Mucosa of stomach (tissue), 1 donor: ENCODE data around the gene RHPN2.

ENCODE experiments used
- H3K27me3 ChIP-seq: one replicate; pipeline ENCODE4 v1.7.0; 2013; ENCODE audit warnings: mild to moderate bottlenecking, low read length; ENCODE audit not compliant: control insufficient read depth, insufficient read depth
- H3K36me3 ChIP-seq: one replicate; pipeline ENCODE4 v1.7.0; 2013; ENCODE audit warnings: low read length; ENCODE audit not compliant: control insufficient read depth, insufficient read depth
- H3K4me1 ChIP-seq: one replicate; pipeline ENCODE4 v1.7.0; 2013; ENCODE audit warnings: mild to moderate bottlenecking, low read length; ENCODE audit not compliant: control insufficient read depth, insufficient read depth
- H3K4me3 ChIP-seq: one replicate; pipeline ENCODE4 v1.7.0; 2013; ENCODE audit warnings: low read length
- H3K9ac ChIP-seq: one replicate; pipeline ENCODE4 v1.7.0; 2013; ENCODE audit warnings: mild to moderate bottlenecking, low read length, moderate library complexity
- H3K9me3 ChIP-seq: one replicate; pipeline ENCODE4 v1.7.0; 2013; ENCODE audit warnings: mild to moderate bottlenecking, low read length, moderate library complexity; ENCODE audit not compliant: control insufficient read depth
- donor health status: Pancreatic carcinoma.

Gene RHPN2

GRCh38 chr19:33064792-33065550 is at the start of gene RHPN2:
TSS of gene RHPN2 (minus strand) at chr19:33064888. CDS start at chr19:33064852, 36 bp downstream.
- Histone ChIP-seq H3K9me3 (no peaks in the 10 kb centered on the region), H3K27me3 (peaks cover 3% of the 10 kb centered on the region), H3K9ac (peak within 1 kb of the TSS; percentile 89), H3K4me3 (peak within 1 kb of the TSS; percentile 86), H3K4me1 (peaks cover 10% of the 10 kb centered on the region), H3K36me3 (no peaks in the 10 kb centered on the region)

- Histone ChIP-seq H3K4me3 (no peak overlapping the region), H3K27me3 (no peaks in the 10 kb centered on the region), H3K9me3 (no peaks in the 10 kb centered on the region), H3K4me1 (no peaks in the 10 kb centered on the region), H3K9ac (no peak overlapping the region), H3K36me3 (no peaks in the 10 kb centered on the region)
These were observed 49.6 kb upstream of the RHPN2 start for GRCh38 chr19:33114312-33114711.

- H3K27me3 ChIP-seq = no peaks in the 10 kb centered on the region
- no peak overlapping the region for H3K4me3 ChIP-seq
- peaks cover 5% of the 10 kb centered on the region for H3K36me3 ChIP-seq
- no peaks in the 10 kb centered on the region for H3K9me3 ChIP-seq
- no peak overlapping the region for H3K9ac ChIP-seq
- no peaks in the 10 kb centered on the region for H3K4me1 ChIP-seq
These were observed 46.9 kb upstream of the RHPN2 start for GRCh38 chr19:33111587-33111986.

GRCh38 chr19:33110137-33110910 is 45.6 kb upstream of the RHPN2 start:
- peaks cover 5% of the 10 kb centered on the region for H3K36me3 ChIP-seq
- H3K4me3 ChIP-seq = no peak overlapping the region
- H3K9ac ChIP-seq = no peak overlapping the region
- no peaks in the 10 kb centered on the region for H3K9me3 ChIP-seq
- no peaks in the 10 kb centered on the region for H3K27me3 ChIP-seq
- no peaks in the 10 kb centered on the region for H3K4me1 ChIP-seq

- Histone ChIP-seq H3K4me1 (no peaks in the 10 kb centered on the region), H3K36me3 (peaks cover 5% of the 10 kb centered on the region), H3K27me3 (no peaks in the 10 kb centered on the region), H3K9ac (no peak overlapping the region), H3K4me3 (no peak overlapping the region), H3K9me3 (no peaks in the 10 kb centered on the region)
These were observed 43.5 kb upstream of the RHPN2 start for GRCh38 chr19:33108161-33108560.

- Histone ChIP-seq H3K9ac (no peak overlapping the region), H3K36me3 (peaks cover 8% of the 10 kb centered on the region), H3K9me3 (no peaks in the 10 kb centered on the region), H3K4me1 (peaks cover 16% of the 10 kb centered on the region), H3K4me3 (no peak overlapping the region), H3K27me3 (no peaks in the 10 kb centered on the region)
These were observed 38.2 kb upstream of the RHPN2 start for GRCh38 chr19:33102893-33103292.

- no peak overlapping the region for H3K4me3 ChIP-seq
- H3K36me3 ChIP-seq = peaks cover 14% of the 10 kb centered on the region
These were observed 36.4 kb upstream of the RHPN2 start for GRCh38 chr19:33100894-33101644.

GRCh38 chr19:33098055-33098534 is 33.4 kb upstream of the RHPN2 start:
- peaks cover 20% of the 10 kb centered on the region for H3K36me3 ChIP-seq
- no peaks in the 10 kb centered on the region for H3K9me3 ChIP-seq
- no peak overlapping the region for H3K9ac ChIP-seq
- H3K4me3 ChIP-seq = no peak overlapping the region
- H3K27me3 ChIP-seq = no peaks in the 10 kb centered on the region
- H3K4me1 ChIP-seq = peaks cover 19% of the 10 kb centered on the region

More at GRCh38 chr19:33100894-33101644, 36.4 kb upstream of the RHPN2 start:
- Histone ChIP-seq H3K27me3 (no peaks in the 10 kb centered on the region), H3K9me3 (no peaks in the 10 kb centered on the region), H3K4me1 (peaks cover 19% of the 10 kb centered on the region), H3K9ac (no peak overlapping the region)

- Histone ChIP-seq H3K9me3 (no peaks in the 10 kb centered on the region), H3K4me3 (no peak overlapping the region), H3K4me1 (peaks cover 17% of the 10 kb centered on the region), H3K9ac (no peak overlapping the region), H3K36me3 (peaks cover 20% of the 10 kb centered on the region), H3K27me3 (no peaks in the 10 kb centered on the region)
These were observed 31.3 kb upstream of the RHPN2 start for GRCh38 chr19:33096005-33096404.

- Histone ChIP-seq H3K27me3 (no peaks in the 10 kb centered on the region), H3K9ac (no peak overlapping the region), H3K36me3 (peaks cover 24% of the 10 kb centered on the region)
These were observed 29.9 kb upstream of the RHPN2 start for GRCh38 chr19:33094436-33095067.

GRCh38 chr19:33093420-33094210 is 28.9 kb upstream of the RHPN2 start:
- no peak overlapping the region for H3K4me3 ChIP-seq
- H3K4me1 ChIP-seq = peaks cover 10% of the 10 kb centered on the region
- peaks cover 24% of the 10 kb centered on the region for H3K36me3 ChIP-seq
- H3K9ac ChIP-seq = no peak overlapping the region
- no peaks in the 10 kb centered on the region for H3K9me3 ChIP-seq
- H3K27me3 ChIP-seq = no peaks in the 10 kb centered on the region

More at GRCh38 chr19:33094436-33095067, 29.9 kb upstream of the RHPN2 start:
- Histone ChIP-seq H3K4me3 (no peak overlapping the region), H3K9me3 (no peaks in the 10 kb centered on the region), H3K4me1 (peaks cover 10% of the 10 kb centered on the region)
